AG08395 (cell line): ENCODE data around the gene PSME3IP1.
"Not testable (repeated sequence)": the region's sequence is repeated elsewhere in the genome, so short reads cannot be mapped to it uniquely, and the experiment has no call there.

Source experiments
- DNase-seq: peaks from one replicate; pipeline ENCODE4 v3.0.0; 2012; ENCODE audit warnings: mixed read lengths, low spot score

Gene PSME3IP1

DNA sequence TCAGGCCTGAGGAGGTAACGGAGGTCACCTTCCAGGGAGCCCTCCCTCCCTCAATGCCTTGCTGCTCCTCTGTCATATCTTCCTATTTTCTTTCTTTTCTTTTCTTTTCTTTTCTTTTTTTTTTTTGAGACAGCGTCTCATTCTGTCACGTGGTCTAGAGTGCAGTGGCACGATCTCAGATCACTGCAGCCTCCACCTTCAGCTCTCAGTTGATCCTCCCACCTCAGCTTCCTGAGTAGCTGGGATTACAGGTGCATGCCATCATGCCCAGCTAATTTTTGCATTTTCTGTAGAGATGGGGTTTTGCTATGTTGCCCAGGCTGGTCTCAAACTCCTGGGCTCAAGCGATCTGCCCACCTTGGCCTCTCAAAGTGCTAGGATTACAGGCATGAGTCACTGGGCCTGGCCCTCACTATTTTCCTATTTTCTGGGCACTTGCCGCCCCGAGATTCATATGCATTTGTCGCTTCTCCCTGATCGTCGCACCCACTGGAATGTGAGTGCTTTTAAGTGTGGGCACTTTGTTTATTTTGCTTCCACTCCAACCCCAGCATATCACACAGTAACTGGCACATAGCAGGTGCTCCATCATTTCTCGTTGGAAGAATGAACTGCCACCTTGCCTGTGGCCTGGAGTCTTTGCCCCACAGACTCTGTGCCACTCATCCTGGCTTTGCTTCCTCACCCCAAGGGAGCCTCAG, 61.7 kb downstream of the PSME3IP1 start:
- no peak for DNase-seq

DNA sequence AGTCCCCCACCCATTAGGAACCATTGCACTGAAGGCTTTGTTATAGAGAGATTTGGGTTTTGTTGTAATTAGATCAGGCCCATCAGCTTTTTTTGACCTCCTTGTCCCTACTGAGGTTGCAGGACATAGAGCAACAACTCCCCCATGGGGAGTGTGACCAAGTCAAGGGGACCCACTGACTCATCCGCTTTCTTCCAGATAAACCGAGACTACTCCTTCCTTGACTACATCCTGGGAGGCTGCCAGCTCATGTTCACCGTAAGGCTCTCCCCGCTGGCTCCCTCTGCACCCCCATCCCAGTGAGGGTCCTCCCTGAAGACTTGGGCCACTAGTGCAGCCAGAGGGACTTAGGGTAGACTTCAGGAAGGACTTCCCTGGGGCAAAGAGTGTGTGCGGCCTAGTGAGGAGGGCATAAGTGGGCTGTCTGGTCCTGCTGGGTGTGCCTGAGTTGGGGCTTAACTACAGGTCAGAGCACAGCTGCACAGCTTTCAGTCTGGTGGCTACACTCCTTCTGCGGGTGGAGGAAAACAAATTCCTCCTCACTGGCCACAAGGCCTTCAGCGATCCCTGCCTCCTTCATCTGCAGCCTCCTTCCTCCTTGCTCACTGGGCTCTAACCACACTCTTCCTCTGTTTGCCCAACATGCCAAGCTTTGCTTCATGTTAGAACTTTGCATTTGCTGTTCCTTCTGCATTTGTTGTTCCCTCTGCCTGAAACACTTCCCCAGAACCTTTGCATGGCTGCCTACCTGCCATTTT, 62.4 kb downstream of the PSME3IP1 start:
- DNase-seq, result no peak

DNA sequence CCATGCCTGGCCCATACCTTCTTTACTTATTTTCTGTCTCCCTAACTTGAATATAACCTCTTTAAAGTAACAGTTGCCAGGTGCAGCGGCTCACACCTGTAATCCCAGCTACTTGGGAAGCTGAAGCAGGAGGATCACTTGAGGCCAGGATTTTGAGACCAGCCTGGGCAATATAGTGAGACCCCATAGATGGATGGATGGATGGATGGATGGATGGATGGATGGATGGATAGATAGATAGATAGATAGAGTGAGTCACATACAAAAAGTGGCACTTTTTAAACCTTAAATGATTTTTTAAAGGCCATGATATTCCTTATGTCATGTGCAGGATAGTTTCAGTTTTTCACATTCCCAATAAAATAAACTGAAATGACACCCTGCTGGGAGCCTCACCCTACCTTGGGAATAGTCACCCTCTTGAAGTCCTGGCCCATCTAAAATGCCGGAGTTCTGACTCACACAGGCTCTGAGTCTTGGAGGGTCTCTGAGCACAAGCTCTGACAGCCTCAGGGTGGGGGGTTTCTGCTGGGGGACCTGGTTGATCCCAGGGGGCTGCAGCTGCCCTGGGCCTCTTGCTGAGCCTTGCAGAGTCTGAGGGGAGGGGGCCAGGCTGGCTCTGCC, 67.3 kb downstream of the PSME3IP1 start:
- no peak for DNase-seq

DNA sequence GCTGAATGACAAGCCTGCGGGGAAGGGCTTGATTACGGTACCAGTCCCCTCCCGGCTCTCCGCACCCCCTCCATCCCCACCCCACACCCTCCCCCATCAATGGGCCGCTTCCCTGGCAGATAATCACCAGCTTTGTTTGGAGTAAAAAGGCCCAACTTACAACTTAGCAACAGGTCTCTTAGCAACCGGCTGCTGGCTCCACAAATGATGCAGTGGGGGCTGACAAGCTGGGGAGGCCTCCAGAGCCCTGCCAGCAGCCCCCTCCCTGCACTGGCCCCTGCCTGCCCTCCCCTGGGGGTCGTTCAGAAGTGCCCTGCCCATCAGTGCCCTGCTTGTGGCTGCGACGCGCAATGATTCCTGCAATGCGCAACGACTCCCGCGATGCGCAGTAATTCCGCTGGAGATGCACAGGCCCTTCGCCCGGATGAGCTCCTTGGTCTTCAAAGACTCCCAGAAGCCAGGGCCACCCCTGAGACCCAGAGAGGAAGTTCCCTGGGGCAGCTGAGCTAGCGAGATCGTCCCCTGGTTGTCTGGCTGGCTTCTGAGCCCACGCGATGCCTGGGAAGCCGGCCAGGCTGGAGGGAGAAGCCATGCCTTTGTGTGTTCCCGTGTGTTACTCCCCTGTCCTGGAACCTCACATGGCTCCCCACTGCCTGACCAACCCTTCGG, 70.2 kb downstream of the PSME3IP1 start:
- DNase-seq, result no peak

DNA sequence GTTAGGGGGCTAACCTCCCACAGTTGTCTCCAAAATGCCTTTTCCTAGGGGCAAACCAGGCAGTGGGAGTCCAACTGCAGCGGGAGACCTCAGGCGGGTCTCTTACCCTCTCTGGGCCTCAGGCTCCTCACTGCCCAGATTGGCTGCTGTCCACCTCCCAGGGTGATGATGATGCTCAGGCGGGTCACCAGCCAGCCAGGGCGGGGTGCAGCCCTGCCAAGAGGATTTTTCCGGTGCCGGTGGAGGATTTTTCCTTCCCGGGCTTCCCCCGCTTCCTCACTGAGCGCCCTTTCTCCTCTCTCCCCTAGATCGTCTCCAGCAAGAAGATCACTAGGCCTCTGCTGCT, 70.7 kb downstream of the PSME3IP1 start:
- no peak for DNase-seq

DNA sequence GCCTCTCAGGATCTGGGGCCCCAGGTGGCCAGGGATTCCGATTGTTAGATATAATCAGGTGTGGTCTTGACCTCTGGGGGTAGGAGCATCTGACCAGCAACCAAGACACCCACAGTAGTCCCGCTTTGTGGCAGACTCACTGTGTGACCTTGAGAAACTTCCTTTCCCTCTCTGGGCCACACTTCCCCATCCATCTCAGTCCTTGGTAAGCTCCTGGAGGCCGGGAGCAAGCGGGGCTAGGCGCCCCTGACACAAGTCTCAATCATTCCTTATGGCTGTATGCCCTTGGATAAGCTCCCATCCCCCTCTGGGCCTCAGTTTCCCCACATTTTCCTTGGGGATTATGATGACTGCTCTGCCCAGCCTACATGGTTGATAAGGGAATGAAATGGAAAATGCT, 72.2 kb downstream of the PSME3IP1 start:
- no peak for DNase-seq

DNA sequence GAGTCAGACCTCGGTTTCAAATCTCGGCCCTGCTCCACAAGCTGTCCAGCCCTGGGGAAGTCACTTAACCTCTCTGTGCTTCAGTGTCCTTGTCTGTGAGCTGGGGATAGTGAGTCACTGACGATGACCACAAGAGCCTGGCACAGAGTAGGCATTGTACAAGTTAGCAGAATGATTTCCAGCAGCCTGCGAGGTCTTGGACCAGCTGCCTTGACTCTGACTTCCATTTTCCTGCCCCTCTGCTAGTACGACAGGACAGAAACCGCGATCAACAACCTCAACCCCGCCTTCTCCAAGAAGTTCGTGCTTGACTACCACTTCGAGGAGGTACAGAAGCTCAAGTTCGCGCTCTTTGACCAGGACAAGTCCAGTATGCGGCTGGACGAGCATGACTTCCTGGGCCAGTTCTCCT, 72.8 kb downstream of the PSME3IP1 start:
- DNase-seq, result peak; percentile 51

DNA sequence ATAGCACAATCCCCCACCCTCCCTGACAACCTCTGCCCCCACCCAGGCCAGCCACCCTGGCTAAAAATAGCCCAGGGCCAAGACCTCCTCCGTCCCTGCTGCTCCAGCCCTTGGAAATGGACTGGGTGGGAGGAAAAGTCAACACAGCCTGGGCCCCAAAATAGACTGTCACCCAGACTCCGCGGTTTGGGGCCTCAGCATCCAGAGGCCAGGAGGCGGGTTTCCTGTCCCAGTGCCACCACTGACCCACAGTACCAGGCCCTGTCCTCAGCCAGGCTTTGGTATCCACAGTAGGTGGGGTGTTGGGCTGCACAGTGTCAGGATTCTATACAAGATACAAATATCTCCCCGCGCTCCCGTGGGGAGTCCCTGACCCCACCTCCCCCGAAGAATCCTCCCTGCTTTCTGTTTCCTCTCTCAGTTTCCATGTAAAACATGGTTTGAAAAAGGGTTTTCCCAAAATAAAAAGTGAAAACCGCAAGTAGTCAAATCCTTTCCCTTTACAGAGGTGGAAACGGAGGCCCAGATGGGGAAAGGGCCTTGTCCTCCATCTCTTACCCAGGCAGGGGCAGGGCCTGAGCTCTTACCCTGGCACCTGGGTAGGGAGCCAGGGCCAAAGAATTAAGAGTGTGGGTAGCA, 73.3 kb downstream of the PSME3IP1 start:
- DNase-seq, result no peak

DNA sequence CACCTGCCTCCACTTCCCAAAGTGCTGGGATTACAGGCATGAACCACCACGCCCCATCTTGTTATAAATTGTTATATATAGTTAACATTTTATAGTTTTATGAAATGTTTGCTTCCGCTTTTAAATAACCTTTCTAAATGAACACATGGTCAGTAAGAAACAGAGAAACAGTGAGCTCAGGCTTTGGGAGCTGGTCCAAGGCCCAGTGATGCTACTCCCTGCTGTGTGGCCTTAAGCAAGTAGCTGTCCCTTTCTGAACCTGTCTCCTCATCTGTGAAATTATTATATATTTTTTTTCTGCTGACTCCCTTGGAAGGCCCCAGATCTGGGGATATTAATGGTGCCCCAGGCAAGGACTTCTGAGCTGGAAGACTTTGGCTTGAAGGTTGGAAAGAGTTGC, 74.4 kb downstream of the PSME3IP1 start:
- no peak for DNase-seq

DNA sequence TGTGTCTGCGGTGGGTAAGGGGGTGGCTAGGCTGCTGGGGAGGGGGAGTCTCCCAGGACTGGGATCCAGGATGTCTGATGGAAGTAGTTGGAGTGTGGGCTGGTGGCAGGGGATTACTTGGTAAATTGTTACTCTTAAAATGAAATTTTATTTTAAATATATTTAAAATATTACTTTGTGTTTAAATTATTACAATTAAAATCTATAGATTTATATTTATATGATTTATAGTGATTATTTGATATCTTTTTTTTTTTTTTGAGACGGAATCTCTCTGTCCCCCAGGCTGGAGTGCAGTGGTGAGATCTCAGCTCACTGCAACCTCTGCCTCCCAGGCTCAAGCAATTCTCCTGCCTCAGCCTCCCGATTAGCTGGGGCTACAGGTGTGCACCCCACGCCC, 74.9 kb downstream of the PSME3IP1 start:
- no peak for DNase-seq

DNA sequence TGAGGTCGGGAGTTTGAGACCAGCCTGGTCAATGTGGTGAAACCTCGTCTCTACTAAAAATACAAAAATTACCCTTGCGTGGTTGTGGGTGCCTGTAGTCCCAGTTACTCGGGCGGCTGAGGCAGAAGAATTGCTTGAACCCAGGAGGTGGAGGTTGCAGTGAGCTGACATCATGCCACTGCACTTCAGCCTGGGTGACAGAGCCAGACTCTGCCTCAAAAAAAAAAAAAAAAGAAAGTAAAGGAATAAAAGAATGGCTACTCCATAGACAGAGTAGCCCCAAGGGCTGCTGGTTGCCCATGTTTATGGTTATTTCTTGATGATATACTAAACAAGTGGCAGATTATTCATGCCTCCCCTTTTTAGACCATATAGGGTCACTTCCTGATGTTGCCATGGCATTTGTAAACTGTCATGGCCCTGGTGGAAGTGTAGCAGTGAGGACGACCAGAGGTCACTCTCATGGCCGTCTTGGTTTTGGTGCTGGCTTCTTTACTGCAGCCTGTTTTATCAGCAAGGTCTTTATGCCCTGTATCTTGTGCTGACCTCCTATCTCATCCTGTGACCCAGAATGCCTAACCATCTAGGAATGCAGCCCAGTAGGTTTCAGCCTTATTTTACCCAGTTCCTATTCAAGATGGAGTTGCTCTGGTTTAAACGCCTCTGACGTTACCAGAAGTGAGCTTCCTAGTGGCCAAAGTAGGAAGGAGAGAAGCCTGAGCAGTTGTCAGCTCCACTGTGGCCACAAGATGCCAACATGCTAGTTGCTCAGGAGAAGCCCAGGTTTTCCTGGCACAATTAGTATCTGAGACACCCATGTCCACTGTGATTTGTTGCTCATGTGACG, 76.4 kb downstream of the PSME3IP1 start:
- not testable (repeated sequence) for DNase-seq

DNA sequence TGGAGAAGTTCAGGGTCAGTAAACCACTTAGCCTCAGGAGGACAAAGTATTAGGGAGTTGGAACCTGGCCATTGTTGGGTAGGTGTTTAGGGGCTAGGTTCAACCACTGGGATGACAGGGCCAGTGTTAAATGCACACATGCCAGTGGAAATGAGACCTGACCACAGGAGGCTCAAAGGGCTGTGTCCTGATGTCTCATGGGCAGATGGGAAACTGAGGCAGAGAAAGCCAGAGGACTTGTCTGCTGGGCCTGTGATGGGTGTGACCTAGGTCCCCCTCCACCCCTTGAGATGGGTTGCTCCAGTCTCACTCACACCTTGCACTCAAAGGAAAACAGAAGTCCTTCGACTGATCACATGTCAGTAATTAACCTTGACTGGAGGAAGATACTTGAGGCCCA, 77.4 kb downstream of the PSME3IP1 start:
- no peak for DNase-seq

DNA sequence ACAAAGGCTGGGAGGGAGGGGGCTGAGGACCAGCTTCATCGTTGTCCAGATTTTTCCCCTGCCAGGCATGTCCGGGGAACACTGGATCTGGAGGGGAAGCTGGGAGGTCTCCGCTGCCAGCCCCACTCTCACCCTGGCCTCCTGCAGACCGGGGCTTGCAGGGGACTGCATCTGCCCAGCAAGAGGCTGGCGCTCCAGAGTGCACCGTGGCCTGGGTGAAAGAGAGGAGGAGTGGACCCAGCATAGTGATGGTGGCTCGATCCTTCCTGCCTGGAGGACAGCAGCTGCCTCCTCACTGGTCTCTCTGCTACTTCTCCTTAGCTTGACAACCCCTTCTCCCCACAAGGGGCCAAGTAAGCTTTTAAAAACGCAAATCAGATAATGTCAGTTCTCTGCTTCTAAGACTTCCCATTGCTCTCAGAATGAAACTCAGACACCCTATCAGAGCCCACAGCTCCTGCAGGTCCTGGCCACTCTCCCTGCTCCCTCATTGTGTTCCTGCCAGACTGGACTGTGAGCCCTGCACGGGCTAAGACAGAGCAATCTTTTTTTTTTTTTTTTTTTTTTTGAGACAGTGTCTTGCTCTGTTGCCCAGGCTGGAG, 78.4 kb downstream of the PSME3IP1 start:
- no peak for DNase-seq

DNA sequence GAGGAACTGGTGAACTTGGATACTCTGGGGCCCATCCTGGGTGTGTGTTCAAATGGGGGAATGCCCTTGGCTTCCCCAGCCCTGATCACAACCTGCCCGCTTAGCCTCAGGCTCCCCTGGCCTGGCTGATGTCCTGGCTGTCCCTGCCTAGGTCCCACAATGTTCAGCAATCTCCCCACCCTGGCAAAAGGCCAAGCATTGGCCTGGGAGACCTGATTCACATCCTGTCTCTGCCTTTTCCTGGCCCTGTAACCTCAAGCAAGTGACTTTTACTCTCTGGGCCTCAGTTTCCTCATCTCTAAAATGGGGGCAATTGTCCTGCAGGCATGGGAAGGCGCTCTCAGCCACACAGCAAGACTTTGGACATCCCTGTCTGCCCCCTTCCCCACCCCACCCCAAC, 79.1 kb downstream of the PSME3IP1 start:
- DNase-seq, result no peak

DNA sequence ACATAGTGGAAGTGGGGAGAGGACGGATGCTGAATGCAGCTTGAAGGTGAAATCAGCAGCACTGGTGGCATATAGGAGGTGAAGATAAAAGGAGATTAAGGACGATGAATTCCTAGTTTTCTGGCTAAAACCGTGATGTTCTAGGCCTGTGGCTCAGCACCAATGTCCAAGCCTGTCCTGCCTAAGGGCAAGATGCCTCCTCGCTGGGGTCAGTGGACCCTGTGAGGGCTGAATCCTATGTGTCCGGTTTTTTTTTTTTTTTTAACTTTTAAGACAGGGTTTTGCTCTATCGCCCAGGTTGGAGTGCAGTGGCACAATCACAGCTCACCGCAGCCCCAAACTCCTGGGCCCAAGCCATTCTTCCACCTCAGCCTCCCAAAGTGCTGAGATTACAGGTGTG, 80.7 kb downstream of the PSME3IP1 start:
- DNase-seq, result no peak

DNA sequence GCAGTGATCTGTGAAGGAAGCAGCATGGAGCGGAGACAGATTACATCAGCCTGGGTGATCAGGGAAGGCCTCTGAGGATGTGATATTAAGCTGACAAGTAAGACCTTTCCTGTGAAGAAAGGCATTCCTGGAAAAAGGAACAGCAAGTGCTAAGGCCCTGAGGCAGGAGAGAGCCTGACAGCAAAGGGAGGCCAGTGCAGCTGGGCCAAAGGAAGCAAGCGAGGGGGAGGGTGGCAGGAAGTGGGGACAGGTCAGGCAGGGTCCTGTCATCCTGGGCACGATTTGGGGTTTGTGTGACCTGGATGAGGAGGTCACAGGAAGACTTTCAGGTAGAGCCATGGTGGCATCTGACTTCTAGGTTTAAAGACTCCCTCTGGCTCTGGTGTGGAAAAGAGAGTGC, 81.1 kb downstream of the PSME3IP1 start:
- no peak for DNase-seq

DNA sequence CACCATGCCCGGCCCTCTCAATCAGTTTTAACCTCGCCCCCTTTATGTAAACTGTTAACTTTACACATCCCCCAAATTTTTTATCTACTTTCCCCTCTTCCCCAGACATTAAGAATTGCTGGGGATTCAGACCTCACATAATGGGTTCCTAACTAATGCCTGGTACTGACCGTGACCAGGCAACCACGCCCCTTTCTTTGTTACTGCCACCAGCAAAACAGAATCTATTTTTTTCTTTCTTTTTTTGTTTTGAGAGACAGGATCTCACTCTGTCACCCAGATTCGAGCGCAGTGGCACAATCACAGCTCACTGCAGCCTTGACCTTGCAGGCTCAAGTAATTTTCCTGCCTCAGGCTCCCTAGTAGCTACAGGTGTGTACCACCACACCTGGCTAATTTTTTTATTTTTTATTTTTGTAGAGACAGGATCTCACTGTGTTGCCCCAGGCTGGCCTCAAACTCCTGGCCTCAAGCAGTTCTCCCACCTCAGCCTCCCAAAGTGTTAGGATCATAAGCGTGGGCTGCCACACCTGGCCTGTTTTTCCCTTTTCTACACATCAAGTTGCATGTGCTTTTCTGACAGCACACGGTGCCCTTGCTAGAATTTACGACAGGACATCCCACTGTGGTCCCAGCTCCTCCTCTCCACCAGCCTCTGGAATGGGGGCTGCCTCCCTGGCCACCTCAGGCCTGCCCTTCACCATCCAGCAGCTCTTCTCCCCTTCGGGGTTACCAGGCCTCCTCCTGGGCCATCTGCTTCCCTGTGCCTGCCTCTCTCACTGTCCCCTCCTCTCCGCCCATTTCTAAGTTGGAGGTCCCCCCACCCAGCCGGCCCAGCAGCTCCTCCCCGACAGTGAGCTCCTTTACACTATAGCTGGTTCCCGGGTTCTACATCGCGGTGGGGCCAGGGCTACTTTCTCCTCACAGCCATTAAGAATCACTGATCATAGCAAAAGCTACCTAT, 82.7 kb downstream of the PSME3IP1 start:
- DNase-seq, result no peak
